ENCODE data around the gene DAZAP1. TPM values are rescaled to one million over a fixed set of nuclear protein-coding genes. Genes with fewer than 3 reads are reported as not detected.

The DAZAP1 gene
- total RNA-seq (100 to 1,000 TPM in 1 of 4 donors, 10 to 100 TPM in 3; 59.9 to 122 (median 86.9) TPM), polyA plus RNA-seq (100 to 1,000 TPM in 1 of 3 donors, 10 to 100 TPM in 2; 68.9 to 103 (median 94.1) TPM)
- long read RNA-seq, donor 1, transcript DAZAP1-201 (12 exons, 2,160 nt): major isoform, 8 of 25 reads
- long read RNA-seq, donor 1, transcript DAZAP1-208 (1 exons, 3,642 nt): minor isoform, 5 of 25 reads
- long read RNA-seq, donor 1, partial matches to known transcripts: 5 of 25 reads
- long read RNA-seq, donor 1, other reads (novel, unspliced or antisense): 5 of 25 reads
- long read RNA-seq, donor 2, transcript DAZAP1-201 (12 exons, 2,160 nt): major isoform, 8 of 34 reads
- long read RNA-seq, donor 2, transcript DAZAP1-208 (1 exons, 3,642 nt): minor isoform, 5 of 34 reads
- long read RNA-seq, donor 2, partial matches to known transcripts: 9 of 34 reads
- long read RNA-seq, donor 2, other reads (novel, unspliced or antisense): 10 of 34 reads

- no peaks in the 10 kb centered on the region for H3K9me3 ChIP-seq
- peaks cover 43% of the 10 kb centered on the region for H3K4me1 ChIP-seq
- WGBS, 3 donors: 0 to 1% (median 0%) methylated on average over 12 to 115 of the region's 121 CpGs
- H3K4me3 ChIP-seq: peak within 1 kb of the TSS; percentile 97
- intact Hi-C loops (cut with DNase I): loop anchor here (2.0 to 10.0 kb wide), 2 partner anchors 51 to 833 kb away; partner anchors contain the start of gene BSG (in 1 of the 2)
- no peaks in the 10 kb centered on the region for H3K27me3 ChIP-seq (ENCODE audit: insufficient read depth in 3 of 3, low read length in 2 of 3)
- peak in 1 of 2 donors; percentile 77 for DNase-seq
- TF ChIP-seq CTCF (IDR thresholded peaks at IDR 0.05): no peak
- ATAC-seq: no peak
- H3K27ac ChIP-seq: peak within 1 kb of the TSS; percentile 95
- peaks cover 0 to 8% of the 10 kb centered on the region in 2 donors for H3K36me3 ChIP-seq (ENCODE audit: insufficient read depth in 1 of 2, low read depth in 1 of 2)
Observed at GRCh38 chr19:1407528-1408299, at the start of gene DAZAP1. Gene DAZAP1, plus strand, starts transcription at chr19:1407586. Its CDS starts 188 bp downstream, at chr19:1407774.

GRCh38 chr19:1360126-1360817, 47.1 kb upstream of the DAZAP1 start:
- no peak for TF ChIP-seq CTCF (IDR thresholded peaks at IDR 0.05)
- intact Hi-C loops (cut with DNase I): no loop called here
- Histone ChIP-seq H3K27me3 (ENCODE audit: insufficient read depth in 3 of 3, low read length in 2 of 3) (no peaks in the 10 kb centered on the region), H3K4me1 (peaks cover 19% of the 10 kb centered on the region), H3K36me3 (ENCODE audit: insufficient read depth in 1 of 2, low read depth in 1 of 2) (peaks cover 5 to 79% of the 10 kb centered on the region in 2 donors), H3K27ac (peak overlapping the region; percentile 5), H3K9me3 (no peaks in the 10 kb centered on the region), H3K4me3 (peak overlapping the region; percentile 44)
- no peak for ATAC-seq
- no peak for DNase-seq
- 71 to 79% (median 73%) methylated on average over 30 of the region's 30 CpGs for WGBS, 3 donors

GRCh38 chr19:1360818-1361461, 46.4 kb upstream of the DAZAP1 start:
- no peaks in the 10 kb centered on the region for H3K27me3 ChIP-seq (ENCODE audit: insufficient read depth in 3 of 3, low read length in 2 of 3)

More at GRCh38 chr19:1360818-1361461, 46.4 kb upstream of the DAZAP1 start:
- H3K9me3 ChIP-seq: no peaks in the 10 kb centered on the region
- no peak for TF ChIP-seq CTCF (IDR thresholded peaks at IDR 0.05)
- DNase-seq: peak; percentile 76 to 81
- intact Hi-C loops (cut with DNase I): no loop called here
- H3K4me1 ChIP-seq: peaks cover 17% of the 10 kb centered on the region
- peak; percentile 40 to 69 (median 59) for ATAC-seq
- 35 to 45% (median 36%) methylated on average over 31 of the region's 31 CpGs for WGBS, 3 donors
- peak overlapping the region; percentile 44 for H3K4me3 ChIP-seq
- peak overlapping the region; percentile 5 for H3K27ac ChIP-seq
- H3K36me3 ChIP-seq (ENCODE audit: insufficient read depth in 1 of 2, low read depth in 1 of 2): peaks cover 5 to 86% of the 10 kb centered on the region in 2 donors
